GM19239 (cell line): ENCODE data around the gene B4GALT5.
A peak's percentile ranks its signal among the peaks of the same experiment; 100 is the strongest.
"Not testable (repeated sequence)": the region's sequence is repeated elsewhere in the genome, so short reads cannot be mapped to it uniquely, and the experiment has no call there.

Source experiments
- DNase-seq: peaks from one replicate; pipeline ENCODE4 v3.0.0; 2011; ENCODE audit warnings: low spot score; ENCODE audit not compliant: insufficient read length
- FAIRE-seq: peaks from 2 replicates; lab custom pipeline; 2011; peaks lifted over from hg19 to GRCh38; lab: Jason Lieb, UNC

Gene B4GALT5

DNA sequence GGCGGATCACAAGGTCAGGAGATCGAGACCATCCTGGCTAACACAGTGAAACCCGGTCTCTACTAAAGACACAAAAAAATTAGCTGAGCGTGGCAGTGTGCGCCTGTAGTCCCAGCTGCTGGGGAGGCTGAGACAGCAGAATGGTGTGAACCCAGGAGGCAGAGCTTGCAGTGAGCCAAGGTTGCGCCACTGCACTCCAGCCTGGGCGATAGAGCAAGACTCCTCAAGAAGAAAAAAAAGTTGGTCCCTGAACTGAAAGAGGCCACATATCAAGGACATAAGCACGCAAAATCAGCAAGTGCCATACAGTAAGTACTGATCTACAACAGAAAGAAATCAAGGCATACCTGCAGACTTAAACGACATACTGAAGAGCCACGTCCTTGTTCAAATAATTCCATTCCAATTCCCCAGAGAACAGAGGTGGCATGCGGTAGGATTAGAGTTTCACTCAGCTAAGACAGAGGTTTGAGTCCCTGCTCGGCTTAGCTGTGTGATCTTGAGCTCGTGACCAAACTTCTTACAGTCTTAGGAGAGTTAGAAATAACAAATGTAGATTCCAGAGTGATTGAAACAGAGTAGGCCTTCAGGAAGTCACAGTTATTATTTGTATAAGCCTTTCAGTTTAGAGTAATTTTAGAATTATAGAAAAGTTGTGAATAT, 29.2 kb downstream of the B4GALT5 start:
- DNase-seq (no peak), FAIRE-seq (no peak)

DNA sequence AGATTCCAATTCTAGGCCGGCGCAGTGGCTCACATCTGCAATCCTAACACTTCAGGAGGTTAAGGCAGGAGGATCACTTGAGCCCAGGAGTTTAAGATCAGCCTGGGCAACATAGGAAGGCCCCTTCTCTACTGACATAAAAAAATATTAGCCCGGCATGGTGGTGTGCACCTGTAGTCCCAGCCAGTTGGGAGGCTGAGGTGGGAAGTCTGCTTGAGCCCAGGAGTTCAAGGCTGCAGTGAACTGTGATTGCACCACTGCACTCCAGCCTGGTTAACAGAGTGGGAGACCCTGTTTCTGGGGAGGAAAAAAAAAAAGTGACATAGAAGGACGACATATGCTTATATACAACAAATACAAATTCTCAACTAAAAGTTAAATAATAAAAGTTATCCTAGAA, 30.9 kb downstream of the B4GALT5 start:
- no peak for FAIRE-seq
- no peak for DNase-seq

DNA sequence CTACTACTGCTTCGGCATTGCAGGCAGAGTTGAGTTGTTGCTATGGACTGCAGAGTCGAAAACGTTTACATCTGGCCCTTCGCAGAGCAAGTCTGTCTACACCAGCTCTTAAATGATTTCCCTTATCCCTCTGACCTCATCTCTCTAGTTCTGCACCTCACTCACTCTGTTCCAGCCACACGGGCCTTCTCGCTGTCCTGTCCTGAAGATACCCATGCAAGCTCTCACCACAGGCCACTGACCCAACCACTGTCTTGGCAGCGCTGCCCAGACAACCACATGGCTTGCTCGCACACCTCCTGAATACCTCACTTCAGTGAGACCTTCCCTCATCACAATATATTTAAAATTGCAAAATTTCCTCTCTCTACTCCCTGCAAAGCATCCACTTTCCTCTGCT, 31.4 kb downstream of the B4GALT5 start:
- FAIRE-seq (no peak), DNase-seq (no peak)

DNA sequence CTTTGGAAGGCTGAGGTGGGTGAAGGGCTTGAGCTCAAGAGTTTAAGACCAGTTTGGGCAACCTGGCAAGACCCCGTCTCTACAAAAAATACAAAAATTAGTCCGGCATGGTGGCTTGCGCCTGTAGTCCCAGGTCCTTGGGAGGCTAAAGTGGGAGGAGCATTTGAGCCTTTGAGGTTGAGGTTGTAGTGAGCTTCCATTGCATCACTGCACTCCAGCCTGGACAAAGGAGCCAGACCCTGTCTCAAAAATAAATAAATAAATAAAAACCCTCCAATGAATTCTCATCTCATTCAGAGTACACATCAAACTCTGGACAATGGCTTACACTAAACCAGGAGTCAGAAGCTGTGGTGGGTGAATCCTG, 31.8 kb downstream of the B4GALT5 start:
- DNase-seq (no peak), FAIRE-seq (no peak)

DNA sequence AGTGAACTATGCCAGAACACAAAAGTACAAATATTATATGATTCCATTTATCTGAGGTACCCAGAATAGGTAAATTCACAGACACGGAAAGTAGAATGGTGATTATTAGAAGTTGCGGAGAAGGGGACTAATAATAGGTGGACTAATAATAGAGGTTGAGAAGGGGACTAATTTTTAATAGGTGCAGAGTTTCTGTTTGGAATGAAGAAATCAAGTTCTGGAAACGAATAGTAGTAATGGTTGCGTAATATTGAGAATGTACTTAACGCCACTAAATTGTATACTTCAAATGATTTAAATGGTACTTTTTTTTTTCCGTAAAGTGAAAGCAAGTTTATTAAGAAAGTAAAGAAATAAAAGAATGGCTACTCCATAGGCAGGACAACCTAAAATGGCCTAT, 33.2 kb downstream of the B4GALT5 start:
- no peak for FAIRE-seq
- DNase-seq = no peak

DNA sequence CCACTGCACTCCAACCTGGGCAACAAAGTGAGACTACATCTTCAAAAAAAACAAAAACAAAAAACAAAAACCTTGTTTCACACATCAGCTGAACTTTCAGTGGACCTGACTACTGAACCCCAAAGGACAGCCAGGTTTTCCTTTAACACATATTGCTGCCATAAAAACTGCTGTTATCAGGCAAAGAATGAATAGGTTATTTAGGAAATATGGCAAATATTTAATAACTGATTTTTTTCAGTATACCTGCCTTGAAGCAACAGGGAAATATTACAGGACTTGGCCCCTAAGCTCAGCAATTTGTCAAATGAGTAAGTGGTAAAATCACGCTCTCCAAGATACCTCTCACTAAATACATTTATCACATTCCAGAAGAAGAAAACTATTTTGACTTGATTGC, 34.0 kb downstream of the B4GALT5 start:
- DNase-seq = no peak
- FAIRE-seq = no peak

DNA sequence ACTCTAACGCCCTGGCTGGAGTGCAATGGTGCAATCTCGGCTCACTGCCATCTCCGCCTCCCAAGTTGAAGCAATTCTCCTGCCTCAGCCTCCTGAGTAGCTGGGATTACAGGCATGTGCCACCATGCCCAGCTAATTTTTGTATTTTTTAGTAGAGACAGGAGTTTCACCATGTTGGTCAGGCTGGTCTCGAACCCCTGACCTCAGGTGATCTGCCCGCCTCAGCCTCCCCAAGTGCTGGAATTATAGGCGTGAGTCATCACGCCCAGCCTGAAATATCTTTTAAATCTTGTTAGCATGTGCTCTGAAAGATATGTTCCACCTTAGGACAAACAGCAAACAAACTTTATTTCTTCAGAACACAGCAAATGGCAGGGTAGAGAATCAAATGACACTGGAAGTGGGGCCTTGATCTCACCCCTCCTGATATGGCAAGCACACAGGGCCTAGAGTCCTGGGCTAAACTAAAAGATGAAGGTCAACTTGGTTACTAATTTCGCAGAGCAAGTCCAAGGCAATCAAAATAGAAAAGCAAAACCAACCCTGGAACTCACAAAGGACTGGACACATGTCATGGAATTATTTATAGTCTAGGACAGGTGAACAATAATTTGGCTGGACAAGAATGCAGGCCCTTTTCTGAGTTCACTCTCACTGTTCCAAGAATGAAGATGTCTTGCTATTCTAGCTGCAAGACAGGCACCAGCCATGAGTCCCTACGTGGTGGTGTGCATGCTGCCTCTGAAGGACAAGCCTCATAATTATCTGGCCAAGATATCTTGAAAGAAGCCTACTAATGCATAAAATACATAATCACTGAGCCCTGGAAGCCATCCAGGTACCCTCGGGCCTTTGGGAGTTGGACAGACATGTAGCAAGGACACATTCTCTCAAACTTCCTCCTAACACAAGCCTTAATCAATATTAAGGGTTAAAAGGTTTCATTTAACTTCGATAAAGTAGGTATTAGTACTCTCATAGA, 35.6 kb downstream of the B4GALT5 start:
- DNase-seq (no peak), FAIRE-seq (peak; percentile 14)

- no peak for DNase-seq
- peak; percentile 59 for FAIRE-seq
Measured at GRCh38 chr20:49676581-49677291, 36.9 kb downstream of the B4GALT5 start.

GRCh38 chr20:49675368-49676151, 38.1 kb downstream of the B4GALT5 start:
- peak; percentile 94 for FAIRE-seq

GRCh38 chr20:49674383-49675352, 39.0 kb downstream of the B4GALT5 start:
- FAIRE-seq (no peak), DNase-seq (no peak)

More at GRCh38 chr20:49675368-49676151, 38.1 kb downstream of the B4GALT5 start:
- no peak for DNase-seq

GRCh38 chr20:49672096-49672664, 41.5 kb downstream of the B4GALT5 start:
- FAIRE-seq = peak; percentile 47
- DNase-seq = no peak

GRCh38 chr20:49671433-49671832, 42.2 kb downstream of the B4GALT5 start:
- FAIRE-seq = no peak
- DNase-seq = no peak

DNA sequence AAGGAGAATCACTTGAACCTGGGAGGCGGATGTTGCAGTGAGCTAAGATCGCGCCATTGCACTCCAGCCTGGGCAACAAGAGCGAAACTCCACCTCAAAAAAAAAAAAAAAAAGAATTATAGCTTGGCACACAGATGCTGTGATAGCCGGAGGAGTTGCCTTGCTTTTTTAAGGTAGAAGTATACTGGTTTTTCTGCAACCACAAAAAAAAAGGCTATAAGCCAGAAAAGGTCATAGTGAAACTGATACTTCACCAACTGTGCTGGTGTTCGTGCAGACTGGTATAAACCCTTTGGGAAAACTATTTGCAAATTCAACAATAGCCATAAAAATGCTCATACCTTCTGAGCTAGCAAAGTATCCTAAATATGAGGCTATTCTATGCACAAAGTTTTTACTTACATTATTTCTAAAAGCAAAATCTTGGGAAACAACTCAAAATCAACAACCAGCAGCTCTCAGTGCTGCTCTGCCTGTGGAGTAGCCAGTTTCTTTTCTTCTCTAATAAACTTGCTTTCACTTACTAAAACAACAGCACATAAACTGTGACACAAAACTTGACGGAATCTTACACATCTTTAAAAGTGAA, 44.0 kb downstream of the B4GALT5 start:
- no peak for DNase-seq
- FAIRE-seq = peak; percentile 66

- not testable (repeated sequence) for DNase-seq, FAIRE-seq
Measured at GRCh38 chr20:49668878-49669195, 44.8 kb downstream of the B4GALT5 start.

GRCh38 chr20:49668181-49668877, 45.3 kb downstream of the B4GALT5 start:
- DNase-seq (peak; percentile 50), FAIRE-seq (peak; percentile 95)

DNA sequence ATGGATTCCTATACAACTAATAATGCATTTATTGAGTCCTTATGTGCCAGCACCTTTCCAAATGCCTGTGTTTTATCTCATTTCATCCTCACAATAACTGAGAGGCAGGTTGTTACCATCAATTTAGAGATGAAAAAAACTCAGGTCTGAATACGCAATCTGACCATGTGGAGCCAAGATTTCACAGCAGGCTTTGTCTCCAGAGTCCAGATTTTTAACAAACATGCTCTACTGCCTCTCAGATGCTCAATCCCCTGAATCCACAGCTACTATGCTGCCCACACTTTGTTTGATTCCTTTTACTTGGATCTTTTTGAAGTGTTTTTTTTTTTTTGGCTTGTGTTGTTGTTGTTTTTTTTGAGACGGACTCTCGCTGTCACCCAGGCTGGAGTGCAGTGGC, 46.8 kb downstream of the B4GALT5 start:
- no peak for FAIRE-seq
- DNase-seq = no peak

DNA sequence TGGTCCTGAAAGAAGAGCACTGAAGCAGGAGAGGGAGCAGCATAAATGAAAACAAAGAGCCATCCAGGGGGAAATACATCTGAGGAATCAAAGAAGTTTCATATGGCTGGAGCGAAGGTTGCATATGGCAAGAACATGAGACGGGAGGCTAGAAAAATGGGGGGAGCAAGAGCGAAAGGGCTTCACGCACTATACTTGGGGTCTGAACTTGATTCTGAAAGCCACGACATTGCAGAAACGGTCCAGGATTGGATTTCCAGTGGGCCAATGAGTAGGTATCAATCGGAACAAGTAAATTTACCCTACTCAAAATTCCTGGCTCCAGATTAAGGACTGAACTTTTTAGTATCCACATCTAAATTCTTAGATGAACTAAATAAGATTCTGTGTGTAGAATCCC, 47.9 kb downstream of the B4GALT5 start:
- DNase-seq (no peak), FAIRE-seq (no peak)
